WERI-Rb-1 (cell line): ENCODE measurements around the gene NRM.
"Not testable (repeated sequence)": the region's sequence is repeated elsewhere in the genome, so short reads cannot be mapped to it uniquely, and the experiment has no call there.

ENCODE experiments used
- DNase-seq: peaks from one replicate; pipeline ENCODE4 v3.0.0-alpha.2; 2020
- H3K27ac ChIP-seq: fragments of 250-450 bp; sonication (Bioruptor Pico); 2 replicates; pipeline ENCODE4 v1.5.1; 2020; ENCODE audit warnings: mild to moderate bottlenecking, moderate library complexity
- H3K27me3 ChIP-seq: fragments of 250-450 bp; sonication (Bioruptor Pico); 2 replicates; pipeline ENCODE4 v1.5.1; 2021; ENCODE audit warnings: mild to moderate bottlenecking, low read depth, moderate library complexity; ENCODE audit not compliant: insufficient read depth, severe bottlenecking
- H3K36me3 ChIP-seq: fragments of 250-450 bp; sonication (Bioruptor Pico); 2 replicates; pipeline ENCODE4 v1.5.1; 2020; ENCODE audit warnings: mild to moderate bottlenecking, moderate library complexity
- H3K4me3 ChIP-seq: 2 replicates; pipeline ENCODE4 v1.5.1; 2011; ENCODE audit warnings: low read depth, mild to moderate bottlenecking, control low read depth, low read length
- H3K9me3 ChIP-seq: fragments of 250-450 bp; sonication (Bioruptor Pico); 2 replicates; pipeline ENCODE4 v1.5.1; 2021; ENCODE audit warnings: mild to moderate bottlenecking, moderate library complexity; ENCODE audit not compliant: severe bottlenecking
- CTCF ChIP-seq: IDR thresholded peaks from 2 replicates; pipeline ENCODE4 v1.5.1; 2011; ENCODE audit warnings: low read depth, mild to moderate bottlenecking, control low read depth, inconsistent platforms, low read length

NRM gene

GRCh38 chr6:30720738-30721197, 30.0 kb upstream of the NRM start:
- peak; percentile 89 for DNase-seq
- Histone ChIP-seq H3K27me3 (no peaks in the 10 kb centered on the region), H3K27ac (peak overlapping the region; percentile 98), H3K36me3 (peaks cover 54% of the 10 kb centered on the region), H3K9me3 (peaks cover 6% of the 10 kb centered on the region), H3K4me3 (peak overlapping the region; percentile 100)
- no peak for TF ChIP-seq CTCF

GRCh38 chr6:30719791-30720737, 29.3 kb upstream of the NRM start, which contains the start of gene TUBB:
TUBB (plus strand) TSS chr6:30720352; CDS start chr6:30720507, 155 bp downstream.
- peak; percentile 100 for DNase-seq
- peak within 1 kb of the TSS; percentile 100 for H3K4me3 ChIP-seq
- peaks cover 6% of the 10 kb centered on the region for H3K9me3 ChIP-seq
- no peaks in the 10 kb centered on the region for H3K27me3 ChIP-seq
- peak within 1 kb of the TSS; percentile 98 for H3K27ac ChIP-seq
- no peak for TF ChIP-seq CTCF
- peaks cover 47% of the 10 kb centered on the region for H3K36me3 ChIP-seq

- H3K36me3 ChIP-seq = peaks cover 40% of the 10 kb centered on the region
- H3K4me3 ChIP-seq = peak overlapping the region; percentile 100
- no peak for TF ChIP-seq CTCF
- peak overlapping the region; percentile 98 for H3K27ac ChIP-seq
- H3K27me3 ChIP-seq = no peaks in the 10 kb centered on the region
- DNase-seq = no peak
- H3K9me3 ChIP-seq = peaks cover 6% of the 10 kb centered on the region
Measured at GRCh38 chr6:30719356-30719755, 28.6 kb upstream of the NRM start.

GRCh38 chr6:30717845-30718720, 27.3 kb upstream of the NRM start:
- not testable (repeated sequence) for DNase-seq
- peaks cover 27% of the 10 kb centered on the region for H3K36me3 ChIP-seq
- peak overlapping the region; percentile 25 for H3K4me3 ChIP-seq

GRCh38 chr6:30717129-30717844, 26.5 kb upstream of the NRM start, which contains the start of gene MDC1:
MDC1 (minus strand) TSS chr6:30717281; CDS start chr6:30715175, 2,106 bp downstream.
- no peak for TF ChIP-seq CTCF
- peaks cover 6% of the 10 kb centered on the region for H3K9me3 ChIP-seq
- peak within 1 kb of the TSS; percentile 37 for H3K4me3 ChIP-seq
- H3K27ac ChIP-seq = peak within 1 kb of the TSS; percentile 70
- DNase-seq = peak; percentile 91
- no peaks in the 10 kb centered on the region for H3K27me3 ChIP-seq
- peaks cover 19% of the 10 kb centered on the region for H3K36me3 ChIP-seq

More at GRCh38 chr6:30717845-30718720, 27.3 kb upstream of the NRM start:
- H3K27me3 ChIP-seq, H3K9me3 ChIP-seq: not testable (repeated sequence)
- peak overlapping the region; percentile 56 for H3K27ac ChIP-seq
